GM21737 (cell line): Measurements from ENCODE around the gene ARHGEF40.

Experiments used
- ATAC-seq: cut with Tn5 transposase; IDR thresholded peaks from one replicate; pipeline ENCODE4 v1.9.1; 2021; ENCODE audit warnings: mild to moderate bottlenecking, moderate library complexity; ENCODE audit not compliant: unreplicated experiment

Gene ARHGEF40

DNA sequence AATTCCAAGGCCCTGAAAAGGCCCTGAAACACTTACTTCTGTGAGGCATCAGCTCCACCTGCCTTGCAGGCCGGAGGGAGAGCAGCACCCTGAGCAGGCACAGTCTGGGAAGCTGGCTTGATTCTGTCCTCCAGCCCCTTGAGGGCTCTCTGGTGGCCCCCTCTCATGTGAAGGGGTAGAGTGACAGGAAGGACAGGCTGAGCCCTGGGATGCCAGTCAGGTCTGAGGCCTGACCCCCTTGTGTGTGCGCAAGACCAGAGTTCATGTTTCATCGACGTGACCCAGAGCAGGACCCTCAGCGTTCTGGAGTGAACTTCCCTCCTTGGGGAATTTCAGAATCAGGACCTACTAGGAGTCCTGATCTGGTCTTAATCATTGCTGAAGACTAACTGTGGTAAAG lies 11.2 kb upstream of the ARHGEF40 start:
- ATAC-seq = no peak

DNA sequence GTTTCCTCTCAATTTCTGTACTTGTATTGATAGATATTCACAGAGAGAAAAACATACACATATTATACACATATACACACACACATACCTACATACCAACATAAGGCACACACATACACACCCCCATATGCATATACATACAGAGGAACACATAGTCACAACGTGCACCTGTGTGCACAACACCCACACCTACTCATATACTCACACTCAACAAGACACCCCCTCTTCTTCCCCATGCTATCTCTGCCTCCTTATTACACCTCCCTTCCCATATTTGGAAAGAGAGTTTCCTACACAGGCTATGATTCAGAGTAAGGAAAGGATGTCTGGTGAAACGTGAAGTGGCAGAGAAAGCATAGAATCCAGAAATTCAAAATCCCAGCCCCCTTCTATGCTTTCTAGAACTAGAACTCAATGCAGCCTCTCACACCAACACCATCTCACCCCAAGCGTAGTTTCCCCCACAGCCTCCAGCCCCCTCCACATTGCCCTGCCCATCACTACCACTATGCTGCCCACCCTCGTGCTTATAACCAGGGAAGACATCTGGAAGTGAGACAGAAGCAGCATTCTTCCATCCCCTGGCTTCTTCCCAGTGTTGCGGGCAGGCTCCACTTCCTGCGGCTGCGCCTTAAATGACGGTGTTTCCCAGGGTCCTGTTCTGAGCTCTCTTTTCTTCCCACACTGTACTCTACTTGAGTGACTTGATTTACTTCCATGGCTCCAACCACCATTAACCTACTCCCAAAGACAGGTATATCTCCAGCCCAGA lies 10.1 kb upstream of the ARHGEF40 start:
- ATAC-seq = no peak

DNA sequence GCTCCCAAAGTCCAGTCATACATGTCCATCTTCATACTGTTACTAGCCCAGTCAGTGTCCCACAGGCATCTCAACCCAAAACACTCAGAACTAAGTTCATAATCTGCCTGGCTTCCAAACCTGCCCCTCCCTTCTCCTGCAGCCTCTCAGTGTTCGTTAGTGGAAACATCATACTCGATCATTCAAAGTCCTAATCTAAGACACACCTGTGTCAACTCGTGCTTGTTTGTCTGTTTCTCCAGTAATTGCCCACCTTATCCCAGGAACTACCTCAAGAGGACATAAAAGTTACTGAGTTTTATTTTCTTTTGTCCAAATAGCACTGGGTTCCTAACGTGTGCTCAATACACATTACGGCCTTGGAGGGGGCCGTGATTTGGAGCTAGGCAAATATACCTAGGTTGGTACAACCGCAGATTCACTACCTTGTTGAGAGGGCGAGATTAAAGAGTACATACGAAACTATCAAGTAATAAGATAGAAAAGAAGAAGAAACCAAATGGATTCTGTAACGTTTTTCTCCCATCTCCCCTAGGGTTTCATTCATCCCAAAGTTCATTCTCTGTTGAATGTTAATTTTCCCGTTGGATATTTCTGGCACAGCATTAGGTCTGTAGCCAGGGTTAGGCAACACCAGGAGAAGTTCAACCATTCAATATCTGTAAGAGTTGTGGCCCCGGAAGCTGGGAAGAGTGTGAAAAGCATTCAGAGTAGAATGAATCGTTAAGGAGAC lies 9.3 kb upstream of the ARHGEF40 start:
- no peak for ATAC-seq

DNA sequence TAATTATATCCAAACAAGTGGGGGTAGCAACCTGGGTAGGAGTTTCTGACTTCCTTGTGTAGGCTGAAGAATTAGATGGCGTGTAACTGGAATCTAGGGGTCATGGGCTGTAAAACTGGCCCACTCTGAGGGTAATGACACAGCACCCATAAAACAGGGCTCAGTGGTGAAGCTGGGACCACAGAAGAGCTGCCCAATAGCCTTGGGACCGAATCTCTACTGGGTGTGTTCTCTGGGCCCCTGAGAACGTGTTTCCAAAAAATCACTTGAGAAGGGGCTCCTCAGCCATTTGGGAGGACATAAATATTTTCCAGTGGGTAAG lies 8.8 kb upstream of the ARHGEF40 start:
- ATAC-seq = no peak

DNA sequence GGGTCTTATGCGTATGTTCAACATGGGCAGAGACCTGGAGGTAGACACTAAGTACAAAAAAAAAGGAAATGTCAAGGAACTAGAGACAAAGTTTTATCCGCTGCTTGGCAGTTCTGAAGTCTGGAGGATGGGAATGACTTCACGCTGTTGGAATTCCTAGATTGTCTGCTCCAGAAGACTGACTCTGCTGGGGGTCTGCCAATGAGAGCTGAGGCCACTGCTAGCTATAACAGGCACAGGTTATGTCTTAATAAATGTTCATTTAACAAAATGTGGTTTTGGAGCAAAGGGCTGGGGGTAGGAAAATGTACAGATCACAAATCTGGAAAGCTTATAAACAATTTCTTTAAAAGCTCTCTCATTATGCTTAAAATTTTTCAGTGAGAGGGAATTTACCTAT lies 6.6 kb upstream of the ARHGEF40 start:
- ATAC-seq = no peak

DNA sequence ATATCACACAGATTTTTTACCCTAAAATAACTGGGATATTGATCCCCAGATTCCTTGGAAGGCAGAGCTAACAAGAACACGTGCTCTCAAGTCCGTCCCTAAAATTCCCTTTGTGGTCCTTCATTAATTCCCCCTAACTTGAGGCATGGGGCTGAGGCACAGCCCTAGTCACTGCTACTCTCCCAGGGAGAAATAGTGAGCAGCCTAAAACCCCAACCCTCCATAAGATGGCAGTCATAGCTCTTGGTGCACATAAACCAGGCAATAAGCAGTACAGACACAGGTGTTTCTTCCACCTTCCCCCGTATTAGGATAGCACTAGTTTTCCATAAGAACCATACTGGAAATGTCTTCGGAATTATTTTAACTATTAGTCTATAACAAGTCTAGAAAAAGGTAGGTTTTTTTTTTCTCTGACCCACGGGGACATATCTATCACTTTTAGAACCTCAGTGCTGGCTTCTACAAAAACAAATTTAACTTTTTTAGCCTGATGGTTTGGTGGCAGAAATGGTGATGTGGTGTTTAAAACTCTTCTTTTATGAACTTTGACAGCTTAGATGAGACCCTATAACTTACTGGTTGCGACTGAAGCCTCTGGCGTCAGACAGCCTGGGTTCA lies 3.1 kb upstream of the ARHGEF40 start:
- no peak for ATAC-seq

DNA sequence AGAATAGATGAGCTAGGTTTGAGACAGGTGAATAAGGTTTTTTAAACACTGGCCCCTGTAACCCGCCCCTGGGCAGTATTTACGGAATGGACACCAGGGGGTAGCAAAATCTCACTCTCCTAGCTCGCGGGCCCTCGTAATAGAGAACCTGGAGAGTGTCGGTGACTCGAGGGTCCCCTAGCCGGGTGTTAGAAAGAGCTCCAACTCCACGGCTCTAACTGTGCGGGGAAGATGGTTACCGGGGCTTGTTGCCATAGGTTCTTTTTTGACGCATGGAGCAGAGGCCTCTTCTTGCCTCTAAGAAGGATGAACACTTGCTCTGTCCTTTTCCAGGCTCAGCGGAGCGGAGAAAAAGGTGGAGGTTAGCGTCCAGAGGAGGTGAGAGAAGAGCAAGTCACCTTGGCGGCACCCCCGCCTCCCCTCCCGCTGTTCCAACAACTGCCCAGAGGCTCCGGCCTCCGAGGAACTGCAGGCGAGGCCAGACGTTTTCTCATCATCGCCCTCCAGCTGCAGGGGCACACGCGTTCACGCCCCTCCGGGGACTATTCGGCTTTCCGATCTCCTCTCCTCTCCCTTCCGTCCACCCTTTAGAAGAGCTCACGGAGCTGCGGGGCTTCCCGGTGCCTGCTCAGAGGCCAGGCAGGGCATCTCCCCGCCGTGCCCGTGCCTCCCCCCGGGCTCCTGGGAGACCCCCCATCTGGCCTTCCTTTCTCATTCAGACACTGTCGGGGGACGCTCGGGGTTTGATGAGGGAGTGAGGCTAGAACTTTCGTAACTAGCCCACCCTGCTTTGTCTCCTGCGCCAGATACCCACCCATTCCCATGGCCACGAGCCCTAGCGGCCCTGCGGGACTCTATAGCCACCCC lies 1.4 kb upstream of the ARHGEF40 start:
- ATAC-seq = no peak

DNA sequence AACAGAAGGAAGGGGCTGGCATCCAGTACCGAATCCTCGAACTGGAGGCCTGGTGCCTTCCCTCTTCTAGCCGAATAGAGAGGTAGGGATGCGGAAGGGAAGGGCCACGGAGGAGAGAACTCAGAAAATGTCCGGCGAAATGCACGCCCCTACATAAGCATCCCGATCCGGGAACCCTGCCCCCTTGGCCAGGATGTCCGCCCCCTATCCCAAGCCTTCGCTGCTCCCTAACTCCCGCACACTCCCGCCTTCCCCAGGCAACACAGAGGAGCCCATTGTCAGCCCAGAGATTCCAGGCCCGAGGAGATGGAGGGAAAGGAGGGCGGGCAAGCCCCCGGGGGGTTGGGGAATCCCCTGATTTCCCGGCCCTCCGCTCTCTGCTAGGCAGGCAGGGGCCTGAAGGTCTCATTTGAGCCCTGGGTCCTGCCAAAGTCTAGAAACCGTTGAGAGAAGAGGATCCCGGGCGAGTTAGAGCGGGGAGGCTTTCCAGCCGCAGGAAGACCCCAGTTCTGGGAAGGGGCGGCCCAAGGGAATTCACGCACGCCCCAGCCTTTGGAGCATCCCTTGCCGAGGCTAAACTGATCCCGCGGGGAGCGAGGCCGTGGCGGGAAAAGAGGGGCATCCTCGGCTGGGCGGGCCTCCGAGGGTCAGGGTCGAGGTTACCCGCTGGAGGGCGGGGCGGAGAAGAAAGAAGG lies 569 bp upstream of the ARHGEF40 start:
- ATAC-seq = no peak

DNA sequence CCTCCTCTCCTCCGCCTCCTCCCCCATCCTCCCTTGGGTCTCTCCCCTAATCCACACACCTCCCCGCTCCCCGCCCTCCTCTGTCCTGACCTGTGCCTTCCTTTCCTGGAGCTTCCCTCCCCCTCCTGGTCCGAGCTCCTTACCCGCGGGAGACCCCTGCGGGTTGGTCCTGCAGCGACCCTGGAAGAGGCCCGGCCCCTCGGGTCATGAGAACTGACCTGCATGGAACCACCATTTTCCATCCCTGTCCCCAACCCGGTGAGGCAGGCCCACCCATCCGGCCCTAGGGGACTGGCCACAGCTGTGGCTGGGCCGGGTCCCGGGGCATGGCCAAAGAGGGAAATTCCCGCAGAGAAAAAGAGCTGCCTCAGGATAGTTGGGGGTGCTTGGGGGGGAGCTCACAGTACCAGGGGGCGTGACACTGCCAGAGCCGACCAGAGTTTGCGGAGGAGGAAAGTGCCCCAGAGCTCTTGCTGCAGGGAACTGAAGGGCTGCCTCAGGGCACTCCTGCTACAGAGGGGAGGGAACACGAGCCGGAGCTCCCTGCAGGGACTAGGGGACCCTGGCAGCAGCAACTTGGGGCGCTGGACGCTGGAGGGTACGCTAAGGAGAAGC lies 613 bp downstream of the ARHGEF40 start:
- ATAC-seq = no peak

DNA sequence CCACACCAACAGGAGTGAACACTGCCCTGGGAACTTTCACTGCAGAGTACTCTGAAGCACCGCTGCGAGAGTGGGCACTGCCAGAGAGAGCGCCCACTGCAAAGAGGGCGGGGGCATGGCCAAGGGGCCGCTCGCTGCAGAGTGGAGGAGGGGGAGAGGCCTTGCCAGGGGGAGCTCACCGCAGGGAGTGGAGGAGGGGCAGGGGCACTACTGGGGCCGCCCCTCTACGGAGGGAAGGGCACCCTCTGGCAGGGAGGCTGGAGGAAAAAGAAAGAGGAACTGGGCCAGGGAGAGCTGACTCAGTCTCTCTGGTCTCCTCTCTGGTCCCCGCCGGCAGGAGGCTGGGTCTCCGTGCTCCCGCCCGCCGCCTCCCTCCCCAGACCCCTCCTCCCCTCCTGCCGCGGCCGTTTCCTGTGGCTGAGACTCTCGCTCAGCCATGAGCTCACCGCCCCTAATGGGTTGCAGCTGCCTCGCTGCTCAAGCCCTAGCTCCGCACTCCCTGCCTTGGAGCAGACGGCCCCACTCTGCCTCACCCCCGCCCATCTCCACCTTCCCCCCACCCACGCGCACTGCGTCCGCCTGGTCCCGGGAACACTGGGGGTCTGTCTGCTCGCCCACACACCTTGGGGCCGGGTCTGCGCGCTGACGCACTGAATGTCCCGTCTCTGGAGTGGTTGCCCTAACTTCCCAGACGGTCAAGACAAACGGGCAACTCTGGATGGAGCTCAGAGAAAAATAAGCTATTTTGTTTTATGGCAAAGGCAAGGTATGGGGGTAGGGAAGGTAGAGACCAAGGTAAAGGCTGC lies 1.3 kb downstream of the ARHGEF40 start:
- ATAC-seq = peak; percentile 65

DNA sequence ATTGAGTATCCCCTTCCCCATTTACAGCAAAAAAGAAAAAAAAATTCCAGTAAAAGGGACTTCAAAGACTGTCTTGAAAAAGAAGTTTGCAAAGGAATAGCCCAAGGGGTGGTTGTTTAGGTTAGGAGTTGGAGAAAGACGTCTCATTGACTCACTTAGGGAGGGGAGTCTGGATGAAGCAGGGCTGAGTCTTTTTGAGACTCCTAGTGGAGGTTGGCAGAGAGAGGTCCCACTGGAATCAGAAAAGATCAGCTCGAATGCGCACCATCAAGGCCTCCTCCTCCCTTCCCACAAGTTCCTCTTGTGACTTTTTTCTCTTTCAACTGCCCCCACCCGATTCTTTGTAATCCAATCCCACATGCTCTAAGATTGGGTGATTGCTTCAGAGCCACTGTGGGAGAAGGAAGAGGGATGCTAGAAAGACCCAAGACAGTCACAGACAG lies 1.9 kb downstream of the ARHGEF40 start:
- no peak for ATAC-seq

DNA sequence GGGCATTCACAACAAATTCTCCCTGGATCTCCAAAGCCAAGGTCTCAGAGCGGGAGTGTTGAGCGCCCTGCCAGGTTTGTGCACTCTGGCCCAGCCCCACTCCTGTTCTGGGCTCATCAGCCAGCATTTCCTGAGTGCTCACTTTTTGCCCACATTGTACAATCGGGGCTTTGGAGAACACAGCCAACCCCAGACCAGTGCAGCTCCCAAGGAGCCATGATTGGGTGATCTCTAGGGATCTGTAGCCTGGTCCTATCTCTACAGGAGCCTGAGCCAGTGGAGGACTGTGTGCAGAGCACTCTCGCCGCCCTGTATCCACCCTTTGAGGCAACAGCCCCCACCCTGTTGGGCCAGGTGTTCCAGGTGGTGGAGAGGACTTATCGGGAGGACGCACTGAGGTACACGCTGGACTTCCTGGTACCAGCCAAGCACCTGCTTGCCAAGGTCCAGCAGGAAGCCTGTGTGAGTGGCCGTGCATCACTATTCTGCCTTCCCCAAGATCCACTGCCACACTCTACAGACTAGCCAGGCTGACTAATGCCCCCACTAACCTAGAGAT lies 2.8 kb downstream of the ARHGEF40 start:
- no peak for ATAC-seq

DNA sequence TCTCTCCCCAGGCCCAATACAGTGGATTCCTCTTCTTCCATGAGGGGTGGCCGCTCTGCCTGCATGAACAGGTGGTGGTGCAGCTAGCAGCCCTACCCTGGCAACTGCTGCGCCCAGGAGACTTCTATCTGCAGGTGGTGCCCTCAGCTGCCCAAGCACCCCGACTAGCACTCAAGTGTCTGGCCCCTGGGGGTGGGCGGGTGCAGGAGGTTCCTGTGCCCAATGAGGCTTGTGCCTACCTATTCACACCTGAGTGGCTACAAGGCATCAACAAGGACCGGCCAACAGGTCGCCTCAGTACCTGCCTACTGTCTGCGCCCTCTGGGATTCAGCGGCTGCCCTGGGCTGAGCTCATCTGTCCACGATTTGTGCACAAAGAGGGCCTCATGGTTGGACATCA lies 3.8 kb downstream of the ARHGEF40 start:
- ATAC-seq = no peak

DNA sequence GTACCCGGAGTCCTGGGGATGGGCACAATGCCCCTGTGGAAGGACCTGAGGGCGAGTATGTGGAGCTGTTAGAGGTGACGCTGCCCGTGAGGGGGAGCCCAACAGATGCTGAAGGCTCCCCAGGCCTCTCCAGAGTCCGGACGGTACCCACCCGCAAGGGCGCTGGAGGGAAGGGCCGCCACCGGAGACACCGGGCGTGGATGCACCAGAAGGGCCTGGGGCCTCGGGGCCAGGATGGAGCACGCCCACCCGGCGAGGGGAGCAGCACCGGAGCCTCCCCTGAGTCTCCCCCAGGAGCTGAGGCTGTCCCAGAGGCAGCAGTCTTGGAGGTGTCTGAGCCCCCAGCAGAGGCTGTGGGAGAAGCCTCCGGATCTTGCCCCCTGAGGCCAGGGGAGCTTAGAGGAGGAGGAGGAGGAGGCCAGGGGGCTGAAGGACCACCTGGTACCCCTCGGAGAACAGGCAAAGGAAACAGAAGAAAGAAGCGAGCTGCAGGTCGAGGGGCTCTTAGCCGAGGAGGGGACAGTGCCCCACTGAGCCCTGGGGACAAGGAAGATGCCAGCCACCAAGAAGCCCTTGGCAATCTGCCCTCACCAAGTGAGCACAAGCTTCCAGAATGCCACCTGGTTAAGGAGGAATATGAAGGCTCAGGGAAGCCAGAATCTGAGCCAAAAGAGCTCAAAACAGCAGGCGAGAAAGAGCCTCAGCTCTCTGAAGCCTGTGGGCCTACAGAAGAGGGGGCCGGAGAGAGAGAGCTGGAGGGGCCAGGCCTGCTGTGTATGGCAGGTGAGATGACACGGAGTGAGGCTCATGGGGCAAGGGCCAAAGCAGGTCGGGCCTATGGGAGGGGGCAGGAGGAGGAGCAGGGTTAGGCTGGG lies 4.5 kb downstream of the ARHGEF40 start:
- ATAC-seq = no peak

DNA sequence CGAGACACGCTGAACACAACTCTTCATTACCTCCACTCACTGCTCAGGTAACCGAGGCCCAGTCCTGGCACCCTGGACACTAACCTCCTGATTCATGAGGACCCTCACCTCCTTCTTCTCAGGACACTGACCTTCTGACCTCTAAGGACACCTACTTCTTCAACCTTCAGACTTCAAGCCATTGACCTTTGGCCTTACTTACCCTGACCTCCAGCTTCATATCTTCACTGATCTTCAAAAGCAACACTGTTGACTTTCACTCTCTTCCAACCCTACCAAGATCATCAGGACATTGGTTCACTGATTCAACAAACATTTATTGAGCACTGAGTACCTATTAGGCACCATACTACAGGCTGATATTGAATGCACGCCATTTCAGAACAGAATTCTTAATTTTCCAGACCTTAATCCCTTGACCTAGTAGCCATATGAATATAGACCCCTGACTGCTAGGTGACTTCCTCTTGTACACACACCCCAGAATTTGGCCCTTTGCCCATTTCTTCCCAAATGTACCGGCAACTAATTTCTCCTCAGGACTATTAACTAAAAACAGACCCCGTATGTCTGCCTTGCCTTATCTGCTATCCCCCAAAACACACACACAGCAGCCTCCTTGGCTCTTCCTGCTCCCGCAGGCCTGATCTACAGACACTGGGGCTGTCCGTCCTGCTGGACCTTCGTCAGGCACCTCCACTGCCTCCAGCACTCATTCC lies 5.8 kb downstream of the ARHGEF40 start:
- no peak for ATAC-seq

DNA sequence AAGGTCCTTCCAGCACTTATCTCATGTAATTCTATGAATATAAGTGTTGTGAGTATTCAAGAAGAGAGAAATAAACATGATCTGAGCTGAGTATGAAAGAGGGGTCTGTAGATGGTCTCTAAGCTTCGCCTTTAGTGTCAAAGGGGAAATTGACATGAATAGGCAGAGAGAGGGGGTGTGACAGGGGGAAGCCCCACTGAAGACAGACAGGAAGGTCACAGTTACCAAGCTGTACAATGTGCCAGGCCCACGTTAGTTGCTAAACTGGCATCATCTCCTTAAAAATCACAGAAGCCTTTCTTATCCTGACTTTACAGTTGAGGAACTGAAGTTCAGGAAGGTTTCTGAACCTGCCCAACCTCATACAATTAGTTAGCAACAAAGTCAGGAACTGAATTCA lies 7.6 kb downstream of the ARHGEF40 start:
- ATAC-seq = no peak

DNA sequence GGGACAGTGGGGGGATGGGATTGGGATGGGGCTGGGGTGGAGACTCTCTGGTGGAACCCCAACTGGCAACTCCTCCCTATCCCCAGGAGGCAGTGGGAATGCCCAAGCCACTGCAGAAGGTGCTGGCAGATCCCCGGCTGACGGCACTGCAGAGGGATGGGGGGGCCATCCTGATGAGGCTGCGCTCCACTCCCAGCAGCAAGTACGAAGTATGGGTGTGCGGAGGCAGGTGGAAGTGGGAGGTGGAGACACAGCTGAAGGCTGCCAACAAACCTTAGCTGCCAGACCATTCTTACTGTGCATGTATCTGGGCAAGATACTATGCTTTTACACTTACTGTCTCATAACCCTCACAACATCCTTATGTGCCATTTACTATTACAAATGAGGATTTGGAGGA lies 8.2 kb downstream of the ARHGEF40 start:
- ATAC-seq = no peak
